ENCODE results near the gene PPP1R3C. TPM values are rescaled to one million over a fixed set of nuclear protein-coding genes. Genes with fewer than 3 reads are reported as not detected.

PPP1R3C gene
- total and polyA plus RNA-seq, 2 of the 4 experiments (the other 2 are of a cell fraction): 17.4 to 62.9 TPM

DNA sequence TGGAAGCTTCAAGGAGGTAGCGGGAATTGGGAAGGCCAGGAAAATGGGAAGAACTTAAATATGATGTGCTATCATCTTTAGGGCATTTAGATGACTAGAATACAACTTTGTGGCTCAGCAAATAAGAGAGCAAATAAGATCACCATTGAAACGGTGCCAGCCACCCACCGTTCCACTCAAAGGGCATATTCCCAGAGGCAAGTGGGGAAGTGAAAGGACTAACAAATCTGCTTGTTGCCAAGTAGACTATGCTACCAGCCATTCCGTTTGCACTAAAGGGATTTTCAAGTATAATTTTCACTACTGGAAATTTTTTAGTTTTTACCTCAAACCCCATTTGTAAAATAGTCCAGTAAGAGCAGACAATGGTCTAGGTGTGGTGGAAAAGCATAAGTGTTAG is 4.0 kb upstream of the PPP1R3C start:
- H3K56ac ChIP-seq (ENCODE audit: extremely low read depth, insufficient read depth, low read length): no peak overlapping the region
- 86% methylated on average over 1 of the region's 4 CpGs; no CpG with 5 or more reads in 1 of the 2 experiments for WGBS, 2 experiments (ENCODE audit: extremely low coverage in 2 of 2, insufficient read length in 1 of 2)
- H2AK5ac ChIP-seq (ENCODE audit: low read depth, low read length): peak overlapping the region; percentile 57; the same call in 1 of the 2 replicates
- intact Hi-C loops (cut with micrococcal nuclease): loop anchor here (10.0 kb wide), 1 partner anchor 752 kb away; no protein-coding TSS in a partner anchor
- ChIA-PET POLR2A (ENCODE audit: unreplicated experiment) (no interaction called here), CTCF (interaction anchor here (0.7 to 5.2 kb wide), 7 partner anchors 40 to 250 kb away, joined by 3 to 30 read pairs (median 4); no protein-coding TSS in a partner anchor)
- peak overlapping the region; percentile 35; the same call in 1 of the 2 replicates for H2BK20ac ChIP-seq (ENCODE audit: low read depth, low read length)
- H2BK120ac ChIP-seq (ENCODE audit: low read depth, low read length): no peak overlapping the region
- H2BK5ac ChIP-seq (ENCODE audit: low read depth, low read length, poor library complexity, severe bottlenecking): no peak overlapping the region
- H3K4me3 ChIP-seq (ENCODE audit: insufficient read depth, low read depth, low read length): no peak overlapping the region
- H4K20me1 ChIP-seq (ENCODE audit: insufficient read depth, low read length): no peaks in the 10 kb centered on the region
- H2AK9ac ChIP-seq (replicated peaks; ENCODE audit: low read depth, low read length, poor library complexity): no peak overlapping the region
- ATAC-seq (ENCODE audit: low read depth) (no peak), DNase-seq (no peak)
- H3K9me1 ChIP-seq (ENCODE audit: insufficient read depth, low read length): no peaks in the 10 kb centered on the region
- no peaks in the 10 kb centered on the region for H3K27me3 ChIP-seq (ENCODE audit: control insufficient read depth, insufficient read depth, low read length)
- no peak overlapping the region for H2BK15ac ChIP-seq (ENCODE audit: low read depth, low read length)
- H3K27ac ChIP-seq (ENCODE audit: insufficient read depth, low read length): no peak overlapping the region
- in situ Hi-C loops (cut with MboI; ENCODE audit: low sequenced_read_pairs): loop anchor here (5.0 to 10.0 kb wide), 2 partner anchors 140 to 342 kb away; no protein-coding TSS in a partner anchor
- no peak overlapping the region; the same call in 1 of the 2 replicates for H4K91ac ChIP-seq (ENCODE audit: insufficient read depth, low read depth, low read length)
- no peaks in the 10 kb centered on the region for H3K4me1 ChIP-seq (ENCODE audit: control insufficient read depth, insufficient read depth, low read length)
- no peak overlapping the region for H3K4ac ChIP-seq (ENCODE audit: low read depth, low read length)
- H3K23ac ChIP-seq (ENCODE audit: low read depth, low read length): no peak overlapping the region
- TF ChIP-seq NFE2L2 (IDR thresholded peaks at IDR 0.05; ENCODE audit: low read depth, low read length) (no peak), RCOR1 (IDR thresholded peaks at IDR 0.05; ENCODE audit: insufficient replicate concordance, low read length) (no peak), RAD21 (IDR thresholded peaks at IDR 0.05; ENCODE audit: low read length) (no peak), CEBPB (IDR thresholded peaks at IDR 0.05; ENCODE audit: low read depth, low read length) (no peak), CHD1 (IDR thresholded peaks at IDR 0.05; ENCODE audit: low read depth, low read length) (no peak), MAZ (IDR thresholded peaks at IDR 0.05; ENCODE audit: borderline replicate concordance, low read depth, low read length) (no peak), POLR2A (IDR thresholded peaks at IDR 0.05; ENCODE audit: low read depth, low read length) (no peak), BHLHE40 (IDR thresholded peaks at IDR 0.05; ENCODE audit: low read depth, low read length) (no peak), SMC3 (IDR thresholded peaks at IDR 0.05; ENCODE audit: low read depth, low read length) (no peak), FOS (IDR thresholded peaks at IDR 0.05; ENCODE audit: low read depth, low read length) (no peak), MAFK (IDR thresholded peaks at IDR 0.05; ENCODE audit: low read depth, low read length) (no peak), MXI1 (IDR thresholded peaks at IDR 0.05; ENCODE audit: borderline replicate concordance, low read depth, low read length) (no peak)
- TF ChIP-seq, protein P1, sequence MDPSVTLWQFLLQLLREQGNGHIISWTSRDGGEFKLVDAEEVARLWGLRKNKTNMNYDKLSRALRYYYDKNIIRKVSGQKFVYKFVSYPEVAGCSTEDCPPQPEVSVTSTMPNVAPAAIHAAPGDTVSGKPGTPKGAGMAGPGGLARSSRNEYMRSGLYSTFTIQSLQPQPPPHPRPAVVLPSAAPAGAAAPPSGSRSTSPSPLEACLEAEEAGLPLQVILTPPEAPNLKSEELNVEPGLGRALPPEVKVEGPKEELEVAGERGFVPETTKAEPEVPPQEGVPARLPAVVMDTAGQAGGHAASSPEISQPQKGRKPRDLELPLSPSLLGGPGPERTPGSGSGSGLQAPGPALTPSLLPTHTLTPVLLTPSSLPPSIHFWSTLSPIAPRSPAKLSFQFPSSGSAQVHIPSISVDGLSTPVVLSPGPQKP (IDR thresholded peaks at IDR 0.05; ENCODE audit: borderline replicate concordance, low read depth, low read length): no peak
- TF ChIP-seq, protein P2, sequence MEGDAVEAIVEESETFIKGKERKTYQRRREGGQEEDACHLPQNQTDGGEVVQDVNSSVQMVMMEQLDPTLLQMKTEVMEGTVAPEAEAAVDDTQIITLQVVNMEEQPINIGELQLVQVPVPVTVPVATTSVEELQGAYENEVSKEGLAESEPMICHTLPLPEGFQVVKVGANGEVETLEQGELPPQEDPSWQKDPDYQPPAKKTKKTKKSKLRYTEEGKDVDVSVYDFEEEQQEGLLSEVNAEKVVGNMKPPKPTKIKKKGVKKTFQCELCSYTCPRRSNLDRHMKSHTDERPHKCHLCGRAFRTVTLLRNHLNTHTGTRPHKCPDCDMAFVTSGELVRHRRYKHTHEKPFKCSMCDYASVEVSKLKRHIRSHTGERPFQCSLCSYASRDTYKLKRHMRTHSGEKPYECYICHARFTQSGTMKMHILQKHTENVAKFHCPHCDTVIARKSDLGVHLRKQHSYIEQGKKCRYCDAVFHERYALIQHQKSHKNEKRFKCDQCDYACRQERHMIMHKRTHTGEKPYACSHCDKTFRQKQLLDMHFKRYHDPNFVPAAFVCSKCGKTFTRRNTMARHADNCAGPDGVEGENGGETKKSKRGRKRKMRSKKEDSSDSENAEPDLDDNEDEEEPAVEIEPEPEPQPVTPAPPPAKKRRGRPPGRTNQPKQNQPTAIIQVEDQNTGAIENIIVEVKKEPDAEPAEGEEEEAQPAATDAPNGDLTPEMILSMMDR (conservative IDR thresholded peaks at IDR 0.05; ENCODE audit: low read depth, low read length): no peak
- H3K18ac ChIP-seq (ENCODE audit: low read depth, low read length): no peak overlapping the region
- no peak overlapping the region for H3K9ac ChIP-seq (ENCODE audit: low read depth, low read length)
- no TSS peak for BruUV-seq (replicated peaks)
- dilution Hi-C loops (cut with HindIII; ENCODE audit: low sequenced_read_pairs, unreplicated experiment): no loop called here
- H3K36me3 ChIP-seq (ENCODE audit: control insufficient read depth, insufficient read depth, low read length): no peaks in the 10 kb centered on the region
- H4K5ac ChIP-seq (ENCODE audit: low read depth, low read length): no peak overlapping the region
- H3K9me3 ChIP-seq (ENCODE audit: control insufficient read depth, insufficient read depth, low read length): peaks cover 2% of the 10 kb centered on the region; the same call in 1 of the 2 replicates
- no peak overlapping the region for H3K14ac ChIP-seq (replicated peaks; ENCODE audit: low read depth, low read length)
- H3K79me1 ChIP-seq (ENCODE audit: low read depth in 1 of 2, low read length in 2 of 2): peaks cover 4 to 9% of the 10 kb centered on the region in 2 experiments; a peak in 2 of 4 replicates
- H2AFZ ChIP-seq (replicated peaks; ENCODE audit: low read length, poor library complexity): no peak overlapping the region
- no peak overlapping the region for H4K8ac ChIP-seq (ENCODE audit: low read depth in 2 of 2, low read length in 2 of 2)
- no peak overlapping the region for H3K4me2 ChIP-seq (ENCODE audit: low read depth, low read length)
